HG03575 (cell line): Measurements from ENCODE around the gene DDX20.
A peak's percentile ranks its signal among the peaks of the same experiment; 100 is the strongest.
"Not testable (repeated sequence)": the region's sequence is repeated elsewhere in the genome, so short reads cannot be mapped to it uniquely, and the experiment has no call there.

Experiments used
- ATAC-seq: cut with Tn5 transposase; IDR thresholded peaks from one replicate; pipeline ENCODE4 v1.9.1; 2021; ENCODE audit not compliant: unreplicated experiment, insufficient number of reproducible peaks, low FRiP score; ENCODE audit errors: extremely low read depth

DDX20 gene

DNA sequence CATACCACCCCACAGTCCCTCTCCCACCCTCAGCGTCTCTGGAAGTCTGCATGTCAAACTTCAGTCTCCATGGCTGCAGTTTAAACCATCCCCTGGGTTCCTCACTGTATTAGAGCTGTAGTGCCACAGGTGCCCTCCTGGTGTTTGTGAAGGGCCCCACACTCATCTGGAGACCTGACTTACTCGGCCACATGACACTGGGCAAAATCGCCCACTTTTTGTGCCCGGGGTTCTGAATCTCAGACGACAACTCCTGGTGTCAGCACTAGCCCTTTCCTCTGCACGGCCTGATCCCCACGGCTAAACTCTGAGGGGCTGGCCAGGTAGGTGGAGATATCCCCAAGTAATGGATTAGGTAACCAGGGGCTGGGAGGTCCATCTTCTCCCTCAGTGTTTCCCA is 23.0 kb upstream of the DDX20 start:
- no peak for ATAC-seq

DNA sequence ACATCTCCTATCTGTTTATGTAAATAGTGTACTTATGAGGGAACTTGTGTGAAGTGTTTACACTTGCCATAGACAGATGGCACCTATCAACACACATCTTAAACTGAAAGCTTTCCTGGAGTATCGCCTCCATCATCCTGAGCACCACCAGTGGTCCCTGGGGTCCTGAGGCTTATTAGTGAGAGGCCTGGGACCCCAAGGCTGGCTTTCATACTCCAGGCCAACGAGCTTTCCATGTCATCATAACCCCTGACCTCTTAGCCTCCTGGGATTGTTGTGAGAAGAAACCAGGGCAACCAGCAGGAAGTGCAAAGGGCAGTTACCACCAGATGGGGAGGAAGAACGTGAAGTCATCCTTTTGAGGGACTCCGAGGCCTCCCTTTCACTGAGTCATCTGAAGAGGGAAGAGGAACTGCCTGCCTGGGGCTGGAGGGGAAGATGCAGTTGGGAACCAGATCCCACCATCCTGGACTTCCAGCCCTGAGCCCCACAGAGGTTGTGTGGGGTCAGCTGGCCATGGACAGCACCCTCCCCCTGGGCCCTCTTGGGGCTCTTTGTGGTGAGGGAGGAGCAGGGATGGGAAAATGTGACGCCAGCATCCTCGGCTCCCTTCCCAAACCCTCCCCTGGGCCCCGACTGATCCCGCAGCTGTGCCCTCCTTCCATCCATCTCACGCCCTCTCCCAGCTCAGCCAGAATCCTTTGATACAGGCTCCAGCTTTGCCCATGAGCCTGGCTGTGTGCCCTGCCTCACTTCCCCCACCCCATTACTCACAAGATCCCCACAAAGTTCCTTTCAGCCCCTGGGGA is 22.3 kb upstream of the DDX20 start:
- no peak for ATAC-seq

GRCh38 chr1:111733992-111734341 is 21.7 kb upstream of the DDX20 start:
- no peak for ATAC-seq

GRCh38 chr1:111734426-111734825 is 21.3 kb upstream of the DDX20 start:
- ATAC-seq = no peak

DNA sequence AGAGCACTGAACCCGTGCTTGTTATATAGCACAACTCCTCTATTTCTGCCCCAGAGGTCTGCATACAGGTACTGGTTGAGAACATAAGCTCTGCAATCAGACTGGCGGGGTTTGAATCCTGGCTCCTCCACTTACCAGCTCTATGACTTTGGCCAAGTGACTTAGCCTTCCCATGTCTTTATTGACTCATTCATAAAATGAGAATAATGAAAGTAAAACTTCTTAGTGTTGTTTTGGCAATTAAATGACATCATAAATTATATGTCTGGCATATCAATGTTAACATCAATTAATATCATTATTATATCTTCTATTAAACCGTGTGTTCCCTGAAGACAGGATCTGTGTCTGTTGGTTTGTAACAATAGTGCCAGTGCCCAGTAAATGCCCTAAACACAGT is 20.8 kb upstream of the DDX20 start:
- ATAC-seq = no peak

- ATAC-seq = no peak
These were observed 20.4 kb upstream of the DDX20 start for GRCh38 chr1:111735321-111735720.

DNA sequence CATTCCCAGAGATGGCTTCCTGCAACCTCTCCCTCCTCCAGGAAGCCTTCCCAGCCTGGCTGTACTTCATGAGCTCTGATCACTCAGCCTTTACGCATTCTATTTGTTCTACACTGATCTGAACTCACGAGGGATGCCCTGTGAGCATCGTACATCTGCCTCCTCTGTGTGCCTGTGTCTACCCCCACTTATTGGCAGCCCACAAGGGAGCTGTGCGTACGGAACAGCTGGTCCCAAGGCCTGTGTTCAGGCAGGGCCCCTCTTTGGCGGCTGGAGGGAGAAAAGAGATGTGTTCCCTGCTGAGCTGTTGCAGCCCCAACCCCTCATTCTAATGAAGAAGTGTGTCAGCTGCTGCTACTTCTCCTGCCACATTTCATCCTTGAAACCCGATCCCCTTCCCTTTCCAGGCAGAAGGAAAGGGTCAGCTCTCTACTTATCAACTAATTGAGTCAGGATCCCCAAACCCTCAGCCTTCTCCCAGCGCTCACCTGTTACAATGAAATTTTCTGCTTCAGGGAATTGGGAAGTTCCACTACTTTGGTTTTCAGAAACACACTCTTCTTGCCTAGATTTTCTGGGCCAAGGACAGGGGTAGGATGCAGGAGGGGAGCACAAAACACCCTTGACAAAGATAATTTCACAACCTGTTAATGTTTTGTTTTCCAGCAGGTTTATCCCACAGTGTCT is 19.7 kb upstream of the DDX20 start:
- ATAC-seq = no peak

GRCh38 chr1:111736548-111737215 is 19.0 kb upstream of the DDX20 start:
- ATAC-seq = no peak

- ATAC-seq = no peak
These were observed 18.2 kb upstream of the DDX20 start for GRCh38 chr1:111737216-111738132.

- ATAC-seq = no peak
These were observed 17.6 kb upstream of the DDX20 start for GRCh38 chr1:111738133-111738435.

DNA sequence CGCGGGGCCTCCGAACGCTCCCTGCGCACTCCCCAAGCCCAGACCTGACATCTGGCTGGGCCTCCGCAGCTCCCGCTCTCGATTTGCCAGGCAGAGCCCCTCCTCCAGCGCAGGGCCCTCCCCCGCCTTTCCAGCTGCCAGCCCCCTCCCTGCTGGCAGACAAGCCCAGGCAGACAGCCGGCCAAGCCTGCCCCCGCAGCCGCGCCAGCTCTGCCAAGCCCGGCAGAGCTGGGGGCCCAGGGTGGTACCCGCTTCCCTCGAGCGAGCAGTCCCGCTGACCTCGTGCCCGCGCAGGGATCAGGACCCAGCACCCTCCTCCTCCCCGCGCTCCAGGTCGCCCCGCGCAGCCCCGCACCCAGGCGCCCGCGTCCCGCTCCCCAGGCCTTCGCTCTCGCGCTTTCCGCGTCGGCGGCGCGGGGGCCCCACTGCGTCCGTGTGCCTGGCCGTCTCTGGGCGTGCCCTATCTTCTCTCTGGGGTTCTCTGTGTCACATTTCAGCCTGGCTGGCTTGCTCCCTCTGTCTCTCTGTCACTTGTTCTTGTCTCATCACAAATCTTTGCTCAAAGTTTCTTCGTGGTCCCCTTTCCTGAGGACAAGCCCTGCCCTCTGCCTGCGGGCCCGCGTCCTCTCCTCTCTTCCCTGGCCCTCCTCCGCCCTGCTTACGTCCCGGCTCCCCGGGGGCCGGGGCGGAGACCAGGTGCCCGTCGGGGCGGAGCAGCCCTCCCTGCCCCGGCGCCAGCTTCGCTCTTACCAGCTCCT is 17.1 kb upstream of the DDX20 start:
- ATAC-seq = peak; percentile 12

GRCh38 chr1:111739194-111739924 is 16.3 kb upstream of the DDX20 start, which contains the start of gene INKA2:
Gene INKA2 (minus strand): TSS chr1:111739395. CDS start chr1:111739242, 153 bp downstream.
- ATAC-seq = peak; percentile 61

DNA sequence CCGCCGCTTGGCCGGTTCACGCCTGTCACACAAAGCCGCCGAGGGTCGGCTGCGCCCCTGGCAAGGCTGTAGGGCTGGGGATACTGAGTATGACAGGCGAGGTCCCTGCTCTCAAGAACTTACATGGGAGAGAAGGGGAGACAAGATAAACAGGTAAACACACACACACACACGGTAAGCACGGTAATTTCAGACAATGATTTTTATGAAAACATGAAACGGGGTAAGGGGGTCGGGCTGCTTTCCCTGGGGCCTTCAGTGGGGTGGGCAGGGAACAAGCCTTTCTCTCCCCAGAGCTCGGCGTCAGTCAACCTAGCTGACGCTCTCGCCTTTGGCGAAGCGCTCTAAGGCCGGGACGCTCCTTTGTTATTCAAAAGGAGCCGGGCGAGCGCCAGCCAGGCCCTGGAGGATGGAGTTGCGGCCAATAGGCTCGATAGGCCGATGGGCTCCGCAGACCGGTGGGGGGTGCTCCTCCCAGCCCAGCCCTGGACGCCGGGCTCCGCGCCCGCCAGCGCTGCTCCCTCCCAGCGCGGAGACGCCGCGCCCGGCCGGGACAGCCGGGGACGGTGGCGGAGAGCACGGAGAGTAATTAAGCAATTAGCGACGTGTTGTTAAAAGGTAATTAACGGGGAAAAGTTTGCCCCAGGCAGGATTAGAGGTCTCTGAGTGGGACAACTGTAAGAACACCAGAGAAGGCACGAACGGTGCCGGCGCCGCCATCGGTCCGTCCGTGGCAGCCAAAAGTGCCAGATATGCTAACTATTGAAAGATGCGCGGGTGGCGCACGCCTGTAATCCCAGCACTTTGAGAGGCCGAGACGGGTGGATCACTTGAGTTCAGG is 15.6 kb upstream of the DDX20 start:
- no peak for ATAC-seq

DNA sequence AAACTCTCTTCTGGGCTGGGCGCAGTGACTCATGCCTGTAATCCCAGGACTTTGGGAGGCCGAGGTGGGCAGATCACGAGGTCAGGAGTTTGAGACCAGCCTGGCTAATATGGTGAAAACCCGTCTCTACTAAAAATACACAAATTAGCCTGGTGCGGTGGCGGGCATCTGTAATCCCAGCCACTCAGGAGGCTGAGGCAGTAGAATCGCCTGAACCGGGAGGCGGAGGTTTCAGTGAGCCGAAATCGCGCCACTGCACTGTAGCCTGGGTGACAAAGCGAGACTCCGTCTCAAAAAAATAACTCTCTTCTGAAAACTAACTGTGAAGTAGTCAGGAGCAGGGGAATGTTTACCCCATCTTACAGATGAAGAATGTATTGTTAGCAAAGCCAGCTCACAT is 13.4 kb upstream of the DDX20 start:
- not testable (repeated sequence) for ATAC-seq

DNA sequence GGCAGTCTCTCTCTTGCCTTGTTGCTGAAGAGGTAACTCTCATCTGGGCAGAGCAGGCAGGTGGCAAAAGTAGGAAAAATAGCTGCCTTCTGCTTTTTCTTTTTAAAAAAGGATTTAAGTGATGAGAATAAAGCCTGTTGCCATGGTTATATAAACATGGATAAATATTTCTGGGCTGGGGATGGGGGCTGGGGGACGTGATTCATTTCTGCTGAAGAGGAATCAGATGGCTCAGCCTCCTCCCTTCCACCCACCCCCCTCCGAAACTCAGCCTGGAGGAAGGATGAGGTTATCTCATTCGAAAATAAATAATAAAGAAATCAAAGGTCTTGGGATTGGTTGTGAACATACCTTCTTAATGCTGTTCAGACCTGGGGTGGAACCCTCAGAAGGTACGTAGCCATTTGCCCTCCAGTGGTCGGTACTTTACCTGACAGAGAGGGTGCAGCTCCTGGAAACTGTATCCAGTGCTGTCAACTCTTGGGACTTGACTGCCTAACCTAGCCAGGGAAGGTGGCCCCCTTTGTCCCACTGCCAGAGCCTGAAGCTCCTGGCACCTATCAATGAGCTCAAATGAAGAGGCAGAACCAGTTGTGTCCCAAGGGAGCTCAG is 12.7 kb upstream of the DDX20 start:
- ATAC-seq = no peak

GRCh38 chr1:111743679-111744101 is 12.0 kb upstream of the DDX20 start:
- ATAC-seq = no peak
